Measurements from ENCODE around the gene BTG4.

DNA sequence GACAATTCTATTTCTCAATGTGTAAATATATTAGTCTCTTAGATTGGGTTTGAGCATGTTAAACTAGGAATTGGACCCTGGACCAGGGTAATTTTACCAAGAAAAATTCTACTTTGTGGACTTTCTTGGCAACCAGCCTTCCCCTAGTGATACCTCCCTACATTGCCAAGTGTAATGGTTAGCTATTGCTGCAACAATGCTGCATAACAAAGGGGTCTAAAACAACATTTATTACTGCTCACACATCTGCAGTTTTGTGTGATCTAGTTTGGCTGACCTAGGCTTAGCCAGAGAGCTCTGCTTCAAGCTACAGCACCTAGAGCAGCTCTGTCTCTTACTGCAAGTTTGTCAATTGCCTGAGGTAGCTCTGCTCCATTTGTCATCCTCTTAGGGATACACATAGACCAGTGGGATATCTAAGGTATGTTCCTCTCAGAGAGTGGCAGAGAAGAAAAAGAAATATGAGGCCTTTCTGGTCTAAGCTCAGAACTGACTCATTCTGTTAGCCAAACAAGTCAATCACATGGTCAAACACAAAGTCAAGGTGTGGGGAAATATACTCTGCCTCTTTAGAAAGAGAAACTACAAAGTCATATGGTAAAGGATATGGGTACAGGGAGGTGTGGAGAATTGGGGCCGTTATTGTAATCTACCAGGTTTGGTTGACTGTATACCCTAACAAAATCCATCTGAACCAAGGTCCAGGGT is 26.4 kb upstream of the BTG4 start:
- no peak for TF ChIP-seq CTCF (IDR thresholded peaks at IDR 0.05)
- TF ChIP-seq POLR2A (IDR thresholded peaks at IDR 0.05) = no peak
- TF ChIP-seq EP300 (IDR thresholded peaks at IDR 0.05) = no peak
